A673 (cell line): ENCODE results near the gene SRD5A3.

Experiments
- CTCF ChIP-seq: fragments of 300-800, 200-600 bp; sonication (generic); conservative IDR thresholded peaks from 2 replicates; pipeline ENCODE4 v1.5.1; 2017; ENCODE audit warnings: low read depth, mild to moderate bottlenecking, antibody characterized with exemption, low read length, moderate library complexity, mixed read lengths
- EZH2 ChIP-seq: fragments of 200-600 bp; sonication (generic); IDR thresholded peaks from 2 replicates; pipeline ENCODE4 v1.6.1; 2017; ENCODE audit warnings: borderline replicate concordance, low read depth, mild to moderate bottlenecking, mixed read lengths, antibody characterized with exemption, low read length; ENCODE audit not compliant: poor library complexity, severe bottlenecking

- TF ChIP-seq CTCF (no peak), EZH2 (no peak)
Observed at GRCh38 chr4:55337944-55338343, 8.1 kb upstream of the SRD5A3 start.
